HL-60 (cell line): ENCODE data around the gene ARHGAP25.

ENCODE experiments used
- CTCF ChIP-seq: IDR thresholded peaks from one replicate; pipeline ENCODE4 v1.5.1; 2011; ENCODE audit warnings: low read length, control low read depth, inconsistent platforms; ENCODE audit not compliant: insufficient read depth
- GABPA ChIP-seq: IDR thresholded peaks from 2 replicates; pipeline ENCODE4 v1.6.1; 2012; ENCODE audit warnings: low read depth
- POLR2AphosphoS5 ChIP-seq: IDR thresholded peaks from 2 replicates; pipeline ENCODE4 v1.6.1; 2012; ENCODE audit warnings: low read depth
- TF ChIP-seq, protein P1 (sequence below): IDR thresholded peaks from 2 replicates; pipeline ENCODE4 v1.6.1; 2012; ENCODE audit warnings: low read depth; ENCODE audit not compliant: insufficient replicate concordance

DNA sequence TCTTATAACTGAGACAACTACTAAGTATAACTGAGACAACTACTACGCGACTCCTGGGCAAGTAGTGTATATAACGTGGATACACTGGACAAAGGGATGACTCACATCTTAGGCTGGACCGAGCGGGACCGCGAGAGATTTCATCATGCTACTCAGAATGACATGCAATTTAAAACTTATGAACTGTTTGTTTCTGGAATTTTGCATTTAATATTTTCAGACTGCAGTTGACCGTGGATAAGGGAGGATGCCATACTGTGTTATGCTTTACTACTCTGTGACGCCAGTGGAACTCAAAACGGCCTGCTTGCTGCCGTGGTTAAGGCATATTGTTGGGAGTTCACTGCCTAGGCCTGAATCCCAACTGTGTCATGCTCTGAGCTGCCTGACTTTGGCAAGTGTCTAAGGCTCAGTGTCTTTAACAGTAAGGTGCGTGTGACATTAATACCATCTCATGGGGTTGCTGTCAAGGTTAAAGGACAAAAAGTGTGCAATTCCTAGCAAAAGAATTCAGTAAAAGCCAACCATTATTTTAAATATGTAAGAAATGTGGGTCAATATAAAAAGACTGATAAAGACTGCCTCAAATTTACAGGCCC, 72.0 kb downstream of the ARHGAP25 start:
- TF ChIP-seq POLR2AphosphoS5 (no peak), CTCF (no peak), GABPA (no peak)
- TF ChIP-seq, protein P1, sequence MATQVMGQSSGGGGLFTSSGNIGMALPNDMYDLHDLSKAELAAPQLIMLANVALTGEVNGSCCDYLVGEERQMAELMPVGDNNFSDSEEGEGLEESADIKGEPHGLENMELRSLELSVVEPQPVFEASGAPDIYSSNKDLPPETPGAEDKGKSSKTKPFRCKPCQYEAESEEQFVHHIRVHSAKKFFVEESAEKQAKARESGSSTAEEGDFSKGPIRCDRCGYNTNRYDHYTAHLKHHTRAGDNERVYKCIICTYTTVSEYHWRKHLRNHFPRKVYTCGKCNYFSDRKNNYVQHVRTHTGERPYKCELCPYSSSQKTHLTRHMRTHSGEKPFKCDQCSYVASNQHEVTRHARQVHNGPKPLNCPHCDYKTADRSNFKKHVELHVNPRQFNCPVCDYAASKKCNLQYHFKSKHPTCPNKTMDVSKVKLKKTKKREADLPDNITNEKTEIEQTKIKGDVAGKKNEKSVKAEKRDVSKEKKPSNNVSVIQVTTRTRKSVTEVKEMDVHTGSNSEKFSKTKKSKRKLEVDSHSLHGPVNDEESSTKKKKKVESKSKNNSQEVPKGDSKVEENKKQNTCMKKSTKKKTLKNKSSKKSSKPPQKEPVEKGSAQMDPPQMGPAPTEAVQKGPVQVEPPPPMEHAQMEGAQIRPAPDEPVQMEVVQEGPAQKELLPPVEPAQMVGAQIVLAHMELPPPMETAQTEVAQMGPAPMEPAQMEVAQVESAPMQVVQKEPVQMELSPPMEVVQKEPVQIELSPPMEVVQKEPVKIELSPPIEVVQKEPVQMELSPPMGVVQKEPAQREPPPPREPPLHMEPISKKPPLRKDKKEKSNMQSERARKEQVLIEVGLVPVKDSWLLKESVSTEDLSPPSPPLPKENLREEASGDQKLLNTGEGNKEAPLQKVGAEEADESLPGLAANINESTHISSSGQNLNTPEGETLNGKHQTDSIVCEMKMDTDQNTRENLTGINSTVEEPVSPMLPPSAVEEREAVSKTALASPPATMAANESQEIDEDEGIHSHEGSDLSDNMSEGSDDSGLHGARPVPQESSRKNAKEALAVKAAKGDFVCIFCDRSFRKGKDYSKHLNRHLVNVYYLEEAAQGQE: no peak
